NCI-H748 (cell line): ENCODE measurements around the gene HOXD9.

Source experiments
- DNase-seq: peaks from one replicate; lab custom pipeline; 2025; ENCODE audit not compliant: unreplicated experiment; lab: John Stamatoyannopoulos, UW

Gene HOXD9

DNA sequence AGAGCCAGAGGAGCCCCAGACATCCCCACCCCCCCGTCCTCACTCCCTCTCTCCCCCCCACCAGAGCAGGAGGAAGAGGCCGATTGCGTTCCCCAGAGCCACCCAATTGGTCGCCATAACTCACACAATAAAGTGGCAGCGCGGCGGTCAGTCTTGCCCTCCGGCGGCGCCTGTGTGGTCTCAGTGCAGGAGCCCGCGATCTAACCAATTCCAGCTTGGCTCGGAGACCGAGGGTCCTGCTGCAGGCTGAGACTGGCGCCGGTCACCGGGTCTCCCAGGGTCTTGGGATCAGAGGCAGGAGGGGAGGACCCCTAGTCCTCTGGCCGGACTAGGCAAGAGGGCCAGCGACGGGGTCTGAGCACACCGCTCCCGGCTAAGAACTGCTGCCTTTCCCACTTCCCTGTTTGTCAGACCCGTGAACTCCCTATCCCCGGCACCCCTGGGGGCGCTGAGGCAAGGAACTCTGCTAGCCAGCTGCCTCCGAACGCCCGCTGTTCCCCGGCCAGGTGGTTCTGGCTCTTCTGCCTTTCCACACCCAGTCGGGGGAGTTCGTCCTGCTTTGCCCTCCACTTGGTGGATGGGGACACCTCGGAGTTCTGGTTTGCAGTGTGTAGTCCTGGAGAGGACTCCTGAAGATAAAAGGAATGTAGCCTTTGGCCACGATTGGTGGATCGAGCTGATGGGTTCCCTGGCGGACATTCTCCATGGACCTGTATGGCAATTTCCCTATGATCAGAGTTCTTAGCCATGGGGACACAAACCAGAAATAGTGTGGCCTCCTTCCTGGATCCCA, 24.0 kb upstream of the HOXD9 start:
- DNase-seq, result peak; percentile 75

DNA sequence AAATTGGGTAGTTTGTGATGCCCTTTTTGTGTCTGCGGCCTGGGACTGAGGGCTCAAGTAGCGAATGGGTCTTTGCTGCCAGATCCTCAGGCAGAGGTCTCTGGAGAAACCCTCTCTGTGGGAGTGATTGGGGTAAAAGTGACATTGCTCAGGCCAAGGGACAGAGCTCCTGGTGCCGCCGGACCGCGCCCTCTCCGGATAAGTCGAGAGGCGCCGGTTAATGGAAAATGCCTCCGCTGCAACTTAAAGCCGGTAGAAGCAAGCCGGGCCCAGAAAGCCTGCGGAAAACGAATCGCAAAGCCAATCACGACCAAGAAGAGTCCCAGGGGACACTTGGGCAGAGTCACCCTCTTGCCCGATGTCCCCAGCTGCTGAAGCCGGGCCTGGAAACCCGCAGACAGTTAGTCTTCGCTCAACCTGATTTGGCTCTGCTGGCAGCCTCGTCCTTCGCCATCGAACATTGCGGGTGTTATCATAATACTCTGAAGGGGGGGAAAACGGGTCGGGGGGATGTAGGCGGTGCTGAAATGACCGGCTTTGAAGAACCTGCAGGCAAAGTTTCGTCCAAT, 23.3 kb upstream of the HOXD9 start:
- no peak for DNase-seq

DNA sequence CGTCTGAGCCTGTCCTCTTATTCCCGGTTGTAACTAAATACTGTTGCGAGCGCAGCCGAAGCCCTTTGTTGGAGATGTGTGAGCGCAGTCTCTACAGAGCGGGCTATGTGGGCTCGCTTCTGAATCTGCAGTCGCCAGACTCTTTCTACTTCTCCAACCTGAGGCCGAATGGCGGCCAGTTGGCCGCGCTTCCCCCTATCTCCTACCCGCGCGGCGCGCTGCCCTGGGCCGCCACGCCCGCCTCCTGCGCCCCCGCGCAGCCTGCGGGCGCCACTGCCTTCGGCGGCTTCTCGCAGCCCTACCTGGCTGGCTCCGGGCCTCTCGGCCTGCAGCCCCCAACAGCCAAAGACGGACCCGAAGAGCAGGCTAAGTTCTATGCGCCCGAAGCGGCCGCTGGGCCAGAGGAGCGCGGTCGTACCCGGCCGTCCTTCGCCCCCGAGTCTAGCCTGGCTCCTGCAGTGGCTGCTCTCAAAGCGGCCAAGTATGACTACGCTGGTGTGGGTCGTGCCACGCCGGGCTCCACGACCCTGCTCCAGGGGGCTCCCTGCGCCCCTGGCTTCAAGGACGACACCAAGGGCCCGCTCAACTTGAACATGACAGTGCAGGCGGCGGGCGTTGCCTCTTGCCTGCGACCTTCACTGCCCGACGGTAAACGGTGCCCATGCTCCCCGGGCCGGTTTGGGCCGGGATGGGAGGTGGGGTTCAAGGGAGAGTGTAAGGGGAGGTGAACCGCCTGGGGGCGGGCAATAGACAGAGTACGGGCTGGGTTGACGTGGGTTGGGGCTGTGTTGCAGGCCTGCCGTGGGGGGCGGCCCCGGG, 22.6 kb upstream of the HOXD9 start, which contains the start of gene HOXD12:
Gene HOXD12 (plus strand): TSS at position 68 of the 819 bp plus-strand sequence. CDS start 7 bp downstream, at position 75.
- no peak for DNase-seq

DNA sequence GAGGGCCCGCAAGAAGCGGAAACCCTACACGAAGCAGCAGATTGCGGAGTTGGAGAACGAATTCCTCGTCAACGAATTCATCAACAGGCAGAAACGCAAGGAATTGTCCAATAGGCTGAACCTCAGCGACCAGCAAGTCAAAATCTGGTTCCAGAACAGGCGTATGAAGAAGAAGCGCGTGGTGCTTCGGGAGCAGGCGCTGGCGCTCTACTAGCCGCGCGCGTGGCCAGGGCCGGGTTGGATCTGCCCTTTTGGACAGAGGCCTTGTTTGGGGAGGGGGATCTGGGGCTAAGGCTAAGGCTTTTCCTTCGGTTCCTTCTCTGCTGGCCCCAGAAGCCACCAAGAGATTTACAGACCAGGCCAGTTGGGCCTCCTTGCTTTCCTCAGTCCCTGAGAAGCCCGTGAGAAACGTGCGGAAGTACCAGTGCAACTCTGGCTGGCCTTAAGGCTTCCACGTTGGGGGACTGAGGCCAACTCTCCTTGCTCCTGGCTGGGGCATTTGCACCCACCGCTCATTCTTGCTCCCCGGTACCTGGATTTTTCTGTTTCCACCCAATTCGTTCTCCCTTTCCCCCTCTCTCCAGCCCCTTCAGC, 21.9 kb upstream of the HOXD9 start:
- DNase-seq, result no peak

DNA sequence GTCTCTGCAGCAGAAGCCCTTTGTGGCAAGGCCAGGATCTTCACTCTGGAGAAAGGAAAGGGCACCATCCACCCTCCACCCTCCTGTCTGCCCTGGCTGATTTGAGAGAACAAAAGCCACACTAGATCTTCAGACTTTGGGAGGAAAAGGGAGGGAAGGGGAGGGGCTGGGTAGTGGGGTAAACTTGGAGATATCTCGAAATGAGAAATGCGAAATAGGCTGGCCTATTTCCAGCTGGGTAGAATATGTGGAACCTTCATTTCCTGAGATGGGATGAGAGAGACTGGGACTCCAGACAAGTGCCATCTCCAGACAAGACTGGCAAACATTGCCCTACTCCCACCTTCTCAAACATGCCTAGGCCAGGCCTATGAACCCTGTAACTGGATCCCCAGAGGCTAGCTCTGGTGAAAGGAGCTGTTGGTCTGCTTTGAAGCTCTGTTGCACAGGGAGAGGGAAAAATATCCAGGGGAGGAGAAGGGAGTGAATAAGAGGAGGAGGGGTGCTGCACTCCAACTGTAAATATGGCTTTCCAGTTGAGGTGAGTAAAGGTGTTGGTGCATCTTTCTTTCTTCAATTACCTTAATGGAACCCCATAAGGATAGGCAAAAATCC, 21.2 kb upstream of the HOXD9 start:
- no peak for DNase-seq

DNA sequence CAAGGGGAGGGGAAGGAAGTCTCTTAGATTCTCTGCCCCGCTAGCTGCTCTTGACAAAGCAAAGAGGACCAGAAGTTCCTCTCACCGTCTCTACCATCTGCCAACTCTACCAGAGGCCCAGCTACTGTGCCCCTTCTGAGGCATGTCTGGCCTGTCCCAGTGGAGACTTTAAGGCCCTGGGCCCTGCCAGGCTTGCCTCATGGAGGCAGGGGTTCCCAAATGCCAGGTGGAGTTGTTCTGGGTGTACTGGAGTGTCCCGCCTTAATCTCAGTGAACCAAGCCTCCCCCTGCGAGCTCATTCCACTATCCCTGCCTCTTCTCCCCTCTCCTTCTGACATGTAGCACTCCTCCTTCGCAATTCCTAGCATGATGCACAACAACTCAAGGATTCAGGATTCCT, 20.7 kb upstream of the HOXD9 start:
- no peak for DNase-seq

DNA sequence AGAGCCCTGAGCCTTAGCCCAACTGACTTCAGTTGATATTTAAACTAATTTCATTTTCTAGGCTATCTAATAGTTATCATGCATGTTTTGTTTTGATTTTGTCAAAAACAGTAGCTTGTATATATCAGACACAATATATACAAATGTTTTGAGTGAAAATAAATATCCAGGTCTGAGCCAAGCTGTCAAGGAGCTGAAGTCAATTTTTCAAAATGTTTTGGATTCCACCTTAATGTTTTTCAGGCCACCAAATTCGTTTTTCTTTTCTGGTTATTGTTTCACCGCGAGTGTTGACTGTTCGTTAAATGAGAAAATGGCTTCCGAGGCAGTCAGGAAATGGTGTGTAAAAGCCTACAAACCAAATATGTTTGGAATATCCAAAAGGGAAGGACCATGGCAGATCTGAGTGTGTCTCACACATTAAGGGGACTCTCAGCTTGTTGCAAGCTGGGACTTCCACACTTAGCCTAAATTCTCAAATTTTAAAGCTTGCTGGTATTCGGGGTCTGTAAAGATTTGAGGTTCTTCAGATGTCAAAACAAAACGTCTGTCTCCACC, 20.1 kb upstream of the HOXD9 start:
- no peak for DNase-seq

DNA sequence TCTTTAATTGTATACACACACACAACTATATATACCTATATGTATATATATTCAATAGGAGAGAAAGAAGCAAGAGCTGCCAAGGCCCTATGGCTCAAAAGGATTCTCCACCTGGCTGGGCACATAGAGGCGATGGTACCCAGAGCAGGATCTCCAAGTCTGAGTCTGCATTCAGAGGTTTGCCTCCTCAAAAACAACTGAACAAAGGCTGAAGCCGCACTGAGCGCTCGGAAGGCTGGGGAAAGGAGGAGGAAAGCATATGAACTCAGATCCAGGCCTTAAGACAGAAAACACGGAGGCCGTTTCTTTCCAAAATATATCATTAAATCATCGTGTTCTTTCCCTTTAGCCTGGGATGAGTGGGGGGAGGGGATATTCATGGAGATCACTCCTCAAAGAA, 19.3 kb upstream of the HOXD9 start:
- DNase-seq, result no peak

DNA sequence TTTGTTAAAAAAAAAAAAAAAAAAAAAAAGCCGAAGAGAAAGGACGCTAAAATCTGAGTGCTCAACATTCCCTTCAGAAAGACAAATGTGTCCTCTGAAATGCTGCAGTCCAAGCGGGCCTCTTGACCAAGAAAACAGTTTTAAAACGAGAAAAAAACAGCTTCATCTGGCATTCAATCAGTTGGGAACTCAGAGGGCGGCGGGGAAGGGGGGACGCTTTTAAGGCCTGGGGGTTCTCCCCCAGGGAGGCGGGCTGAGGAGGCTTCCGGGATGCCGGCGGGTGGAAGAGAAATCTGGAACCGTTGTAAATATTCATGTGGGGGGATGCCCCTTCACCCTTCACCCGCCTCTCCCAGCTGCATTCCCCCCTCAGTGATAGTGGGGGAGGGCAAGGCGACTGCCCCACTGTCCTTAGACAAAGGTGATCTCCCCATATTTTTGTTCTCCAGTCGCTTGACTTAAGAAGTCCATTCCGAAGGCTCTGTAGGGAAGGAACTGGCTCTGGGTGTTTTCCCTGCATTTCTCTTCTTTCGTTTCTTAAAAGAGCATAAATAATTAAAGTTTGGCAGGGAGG, 18.7 kb upstream of the HOXD9 start:
- DNase-seq, result no peak

DNA sequence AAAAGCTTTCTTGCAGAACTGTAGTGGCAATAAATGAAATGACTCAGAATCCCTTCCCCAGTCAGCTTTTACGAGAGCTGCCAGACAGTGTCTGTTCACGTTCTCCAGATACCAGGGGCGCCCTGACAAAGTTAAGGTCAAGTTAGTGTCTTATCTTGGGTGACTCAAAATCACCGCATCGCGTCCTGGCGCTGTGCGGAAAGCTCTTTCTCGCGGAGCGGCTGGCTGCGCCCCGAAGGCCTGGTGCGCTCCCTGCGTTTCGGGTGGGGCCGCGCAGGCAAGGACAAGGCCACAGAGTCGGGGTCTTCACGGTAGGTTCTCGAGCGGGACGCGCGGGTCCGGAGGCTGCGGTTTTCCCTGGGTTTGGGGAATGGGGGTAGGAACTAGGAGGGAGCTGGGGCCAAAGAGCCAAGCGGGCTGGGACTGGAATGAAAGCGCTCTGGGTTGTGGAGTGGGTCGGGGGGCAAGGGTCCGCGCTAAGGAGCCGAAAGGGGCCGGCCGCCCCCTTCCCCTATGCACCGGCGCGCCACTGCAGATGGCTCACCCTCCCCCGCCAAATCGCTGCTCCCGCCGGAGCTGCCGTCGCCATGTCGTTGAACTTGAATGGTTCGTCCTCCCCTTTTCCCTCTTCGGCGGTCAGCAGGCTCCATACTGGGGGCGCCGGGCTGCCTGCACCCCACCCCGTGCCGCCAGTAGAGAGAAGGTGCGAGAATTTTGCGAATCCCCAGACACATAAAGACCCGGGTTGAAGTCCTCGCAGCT, 18.0 kb upstream of the HOXD9 start:
- DNase-seq, result no peak

DNA sequence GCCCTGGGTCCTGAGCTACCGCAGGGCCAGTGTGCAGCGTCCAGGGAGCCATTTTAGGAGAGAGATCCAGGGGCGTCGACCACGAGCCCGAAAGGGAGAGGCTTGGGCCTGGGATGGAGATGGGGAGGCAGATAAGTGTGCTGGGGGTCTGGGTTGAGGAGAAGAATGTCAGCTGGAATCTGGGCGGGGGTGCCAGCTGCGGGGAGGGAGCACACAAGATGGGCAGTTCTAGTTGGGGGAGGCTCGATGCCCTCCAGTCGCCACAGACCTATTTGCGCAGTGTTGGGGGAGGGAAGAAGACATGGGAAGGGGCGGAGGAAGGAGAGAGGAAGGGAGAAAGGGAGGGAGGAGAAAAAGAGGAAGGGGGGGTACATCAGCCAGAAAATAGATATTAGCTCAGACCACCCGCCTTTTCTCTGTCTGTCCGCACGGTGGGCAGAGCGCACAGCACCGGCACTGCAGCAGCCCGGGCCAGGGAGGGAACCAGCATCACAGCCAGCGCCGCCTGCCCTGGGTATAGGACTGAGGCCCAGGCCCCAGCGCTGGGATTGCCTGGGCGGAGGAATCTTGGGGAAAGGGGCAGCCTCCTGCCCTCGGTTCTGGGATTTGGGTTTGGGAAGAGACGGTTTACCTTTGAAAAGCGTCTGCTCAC, 17.3 kb upstream of the HOXD9 start:
- DNase-seq, result no peak

DNA sequence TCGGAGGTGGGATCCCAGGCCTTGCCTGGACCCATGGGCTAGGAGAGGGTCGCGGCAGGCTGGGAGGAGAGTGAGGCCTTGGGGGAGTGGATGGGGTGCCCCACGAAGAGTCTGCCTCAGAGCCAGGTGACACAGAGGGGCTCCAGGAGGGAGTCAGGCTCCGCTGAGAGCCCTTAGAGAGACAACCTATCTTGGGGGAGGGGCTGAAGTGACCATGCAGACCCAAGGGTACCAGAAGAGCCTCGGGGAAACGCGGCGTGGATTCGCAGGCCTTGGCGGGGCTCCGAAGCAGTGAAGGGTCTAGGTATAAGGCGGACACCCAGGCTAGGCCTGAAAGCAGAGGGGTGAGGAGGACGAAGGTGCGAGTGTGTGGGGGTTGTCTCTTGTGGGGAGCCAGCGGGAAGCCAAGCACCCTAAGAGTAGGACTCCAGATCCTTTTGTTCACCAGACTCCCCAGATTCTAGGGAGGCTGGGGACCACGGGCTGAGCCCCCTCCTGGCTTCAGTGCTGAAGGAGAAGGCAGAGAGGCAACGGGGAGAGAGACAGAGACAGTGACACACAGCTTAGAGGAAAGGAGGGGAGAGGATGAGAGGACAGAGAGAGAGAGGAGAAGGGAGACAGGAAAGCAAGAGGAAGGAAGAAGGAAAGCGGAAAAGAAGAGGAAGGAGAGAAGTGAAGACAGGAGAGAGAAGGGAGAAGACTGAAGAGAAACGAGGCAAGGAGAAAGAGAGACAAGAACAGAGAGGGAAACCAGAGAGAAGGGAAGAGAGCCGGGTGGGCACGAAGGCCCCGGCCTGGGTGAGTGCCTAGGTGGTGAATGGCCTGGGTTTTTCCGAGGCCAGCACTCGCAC, 16.6 kb upstream of the HOXD9 start:
- no peak for DNase-seq

DNA sequence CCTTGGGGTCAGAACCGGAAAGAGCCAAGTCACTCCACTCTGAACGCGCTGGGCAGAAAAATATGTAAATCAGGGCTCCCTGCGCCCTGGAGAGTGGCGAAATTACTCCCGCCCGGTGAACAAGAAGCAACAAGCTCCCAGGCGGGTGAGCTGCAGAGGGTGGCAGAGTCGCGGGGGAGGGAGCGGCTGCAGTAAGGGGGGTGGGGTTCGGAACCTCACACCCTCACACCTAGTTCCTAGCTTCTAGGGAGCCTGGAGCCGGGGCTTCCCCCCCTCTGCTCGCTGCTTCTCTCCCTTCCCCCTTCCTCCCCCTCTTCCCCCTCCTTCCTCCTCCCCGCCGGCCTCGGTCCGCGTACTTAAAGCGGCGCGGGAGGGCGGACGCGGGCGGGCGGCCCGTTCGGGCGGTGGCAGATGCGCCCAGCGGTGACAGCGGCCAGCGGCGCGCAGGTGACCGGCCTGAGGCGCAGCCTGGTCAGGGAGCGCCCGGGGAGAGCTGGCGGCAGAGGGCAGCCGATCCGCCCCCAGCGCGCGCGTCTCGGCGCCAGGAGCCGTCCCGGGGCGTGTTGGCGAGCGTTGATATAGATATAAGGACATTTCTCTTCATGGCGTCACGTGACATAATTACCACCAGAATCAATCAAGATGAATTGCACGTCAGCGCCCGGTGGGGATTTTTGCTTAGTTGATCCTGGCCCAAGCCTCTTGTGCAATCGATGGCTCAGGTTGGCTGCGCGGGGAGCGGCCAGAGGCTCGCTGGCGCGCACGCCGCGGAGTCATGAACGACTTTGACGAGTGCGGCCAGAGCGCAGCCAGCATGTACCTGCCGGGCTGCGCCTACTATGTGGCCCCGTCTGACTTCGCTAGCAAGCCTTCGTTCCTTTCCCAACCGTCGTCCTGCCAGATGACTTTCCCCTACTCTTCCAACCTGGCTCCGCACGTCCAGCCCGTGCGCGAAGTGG, 15.7 kb upstream of the HOXD9 start, which contains the start of gene HOXD11:
Gene HOXD11 (plus strand): TSS at position 700 of the 959 bp plus-strand sequence. CDS start 76 bp downstream, at position 776.
- peak; percentile 97 for DNase-seq

DNA sequence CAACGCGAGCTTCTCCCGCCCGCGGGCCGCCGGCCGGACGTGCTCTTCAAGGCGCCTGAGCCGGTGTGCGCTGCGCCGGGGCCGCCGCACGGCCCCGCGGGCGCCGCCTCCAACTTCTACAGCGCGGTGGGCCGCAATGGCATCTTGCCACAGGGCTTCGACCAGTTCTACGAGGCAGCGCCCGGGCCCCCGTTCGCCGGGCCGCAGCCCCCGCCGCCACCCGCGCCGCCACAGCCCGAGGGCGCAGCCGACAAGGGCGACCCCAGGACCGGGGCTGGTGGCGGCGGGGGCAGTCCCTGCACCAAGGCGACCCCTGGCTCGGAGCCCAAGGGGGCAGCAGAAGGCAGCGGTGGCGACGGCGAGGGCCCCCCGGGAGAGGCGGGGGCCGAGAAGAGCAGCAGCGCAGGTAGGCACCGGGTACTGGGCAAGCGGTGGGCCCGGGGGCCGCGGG, 14.8 kb upstream of the HOXD9 start:
- DNase-seq, result peak; percentile 64

DNA sequence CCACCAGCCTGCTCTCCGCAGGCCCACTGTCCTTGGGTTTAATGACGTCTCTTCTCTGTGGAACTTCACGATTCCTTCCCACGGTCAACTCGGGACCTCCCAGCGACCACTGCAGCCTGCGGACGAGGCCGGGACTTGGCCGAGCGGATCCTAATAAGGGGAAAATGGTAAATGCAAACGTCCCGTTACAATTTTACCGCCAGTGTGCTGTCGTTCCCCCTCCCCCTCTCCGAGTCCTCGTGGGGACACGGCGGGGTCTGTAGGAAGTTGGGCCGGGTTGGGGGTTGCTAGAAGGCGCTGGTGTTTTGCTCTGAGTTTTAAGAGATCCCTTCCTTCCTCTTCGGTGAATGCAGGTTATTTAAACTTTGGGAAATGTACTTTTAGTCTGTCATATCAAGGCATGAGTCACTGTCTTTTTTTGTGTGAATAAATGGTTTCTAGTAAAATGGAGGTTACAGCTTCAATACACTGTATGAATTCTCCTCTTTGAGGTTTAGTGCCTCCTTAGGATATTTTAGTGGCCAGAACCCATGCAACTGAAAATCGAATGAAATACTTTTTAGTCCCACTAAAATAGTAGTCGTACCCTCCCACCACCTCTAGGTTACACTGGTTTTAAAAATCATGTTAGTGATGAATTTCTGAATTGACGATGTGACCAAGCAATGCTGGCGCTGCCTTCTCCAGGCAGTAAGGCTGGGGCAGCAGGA, 13.2 kb upstream of the HOXD9 start:
- peak; percentile 55 for DNase-seq

DNA sequence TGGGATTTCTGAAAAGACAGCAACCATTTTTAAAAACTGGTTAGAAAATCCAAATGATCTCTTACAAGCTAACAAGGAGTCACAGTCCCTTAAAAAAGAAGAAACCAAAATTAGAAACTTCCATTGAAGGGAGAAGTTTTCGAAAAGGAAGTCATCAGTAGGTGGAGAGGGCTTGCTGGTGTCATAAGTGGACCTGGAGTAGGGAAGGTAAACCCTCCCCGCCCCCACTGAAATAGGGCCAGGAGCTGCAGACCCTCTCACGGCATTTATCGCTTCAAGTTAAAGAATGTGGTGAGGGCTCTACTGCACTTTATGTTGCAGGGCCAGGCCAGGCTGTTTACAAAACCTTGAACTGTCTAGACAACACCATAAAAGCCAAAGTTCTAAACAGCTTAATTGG, 12.6 kb upstream of the HOXD9 start:
- DNase-seq, result peak; percentile 46
